ENCODE results near the gene MEPE. TPM values are rescaled to one million over a fixed set of nuclear protein-coding genes. Genes with fewer than 3 reads are reported as not detected.

Gene MEPE, protein sequence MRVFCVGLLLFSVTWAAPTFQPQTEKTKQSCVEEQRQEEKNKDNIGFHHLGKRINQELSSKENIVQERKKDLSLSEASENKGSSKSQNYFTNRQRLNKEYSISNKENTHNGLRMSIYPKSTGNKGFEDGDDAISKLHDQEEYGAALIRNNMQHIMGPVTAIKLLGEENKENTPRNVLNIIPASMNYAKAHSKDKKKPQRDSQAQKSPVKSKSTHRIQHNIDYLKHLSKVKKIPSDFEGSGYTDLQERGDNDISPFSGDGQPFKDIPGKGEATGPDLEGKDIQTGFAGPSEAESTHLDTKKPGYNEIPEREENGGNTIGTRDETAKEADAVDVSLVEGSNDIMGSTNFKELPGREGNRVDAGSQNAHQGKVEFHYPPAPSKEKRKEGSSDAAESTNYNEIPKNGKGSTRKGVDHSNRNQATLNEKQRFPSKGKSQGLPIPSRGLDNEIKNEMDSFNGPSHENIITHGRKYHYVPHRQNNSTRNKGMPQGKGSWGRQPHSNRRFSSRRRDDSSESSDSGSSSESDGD
- not detected in 2 replicates for total RNA-seq

DNA sequence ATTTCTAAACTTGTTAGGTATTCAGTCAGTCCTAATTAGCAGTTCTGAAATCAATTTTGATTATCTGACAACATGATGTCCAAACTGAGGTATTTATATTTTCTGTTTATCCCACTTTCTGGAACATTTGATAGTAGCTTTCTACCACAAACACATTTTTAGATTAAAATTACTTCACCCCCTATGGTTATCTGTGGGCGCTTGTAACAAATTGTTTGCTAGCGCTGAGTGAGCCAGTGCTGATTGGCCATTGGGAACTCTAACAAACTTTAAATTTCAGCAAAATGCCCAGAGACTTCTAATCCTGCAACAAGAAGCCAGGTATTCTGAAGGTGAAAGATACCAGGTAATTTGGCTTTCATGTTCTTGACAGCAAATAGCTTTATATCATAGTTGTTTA, at the start of gene MEPE:
Gene MEPE, plus strand, starts transcription at position 301 of the 400 bp plus-strand sequence. CDS start 1,746 bp downstream, outside the sequence.

GRCh38 chr4:87799301-87800113, 33.3 kb upstream of the MEPE start, which contains the start of gene IBSP:
Gene IBSP, plus strand, starts transcription at chr4:87799554. Its CDS starts 2,808 bp downstream, at chr4:87802362.

Other genes with a start within 250 kb of the MEPE start
- gene DSPP, start 224.4 kb upstream of the MEPE start, total RNA-seq, result not detected in 2 replicates
- not detected in 2 replicates for gene DMP1, start 182.7 kb upstream of the MEPE start, total RNA-seq
- not detected in 2 replicates for gene IBSP, start 33.4 kb upstream of the MEPE start, total RNA-seq
- 58.1 and 68.2 TPM in 2 replicates for gene SPP1, start 142.7 kb downstream of the MEPE start, total RNA-seq
- 88.0 and 121 TPM in 2 replicates for gene PKD2, start 174.7 kb downstream of the MEPE start, total RNA-seq